NOMO-1 treated with dmso at 0.1 percent for 144 hours (cell line): Measurements from ENCODE around the gene GRIA1.

Experiments
- DNase-seq: peaks from one replicate; lab custom pipeline; 2025; ENCODE audit not compliant: unreplicated experiment; lab: John Stamatoyannopoulos, UW

GRIA1 gene

GRCh38 chr5:153496835-153497234 is 6.4 kb downstream of the GRIA1 start:
- DNase-seq: no peak

GRCh38 chr5:153498516-153498915 is 8.0 kb downstream of the GRIA1 start:
- DNase-seq: no peak

GRCh38 chr5:153500178-153500577 is 9.7 kb downstream of the GRIA1 start:
- no peak for DNase-seq

DNA sequence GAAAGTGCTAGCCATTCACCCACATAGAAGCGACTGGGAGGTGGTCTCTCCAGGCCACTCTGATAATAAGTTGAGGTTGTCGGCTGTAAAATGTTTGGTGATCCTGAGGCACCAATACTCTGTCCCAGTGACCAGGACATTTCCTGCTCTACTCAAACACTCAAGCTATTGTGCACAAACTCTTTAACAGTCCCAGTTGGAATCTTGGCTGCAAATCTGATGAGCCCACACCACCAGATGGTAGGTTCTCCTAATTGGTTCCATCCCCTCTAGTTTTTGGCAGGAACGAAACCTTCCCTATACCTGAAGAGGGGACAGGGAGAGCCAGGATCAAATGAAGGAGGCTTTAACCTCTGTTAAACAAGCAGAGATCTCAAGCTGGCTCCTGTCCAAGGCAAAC is 14.3 kb downstream of the GRIA1 start:
- no peak for DNase-seq

- DNase-seq: no peak
Observed at GRCh38 chr5:153508700-153509099, 18.2 kb downstream of the GRIA1 start.

DNA sequence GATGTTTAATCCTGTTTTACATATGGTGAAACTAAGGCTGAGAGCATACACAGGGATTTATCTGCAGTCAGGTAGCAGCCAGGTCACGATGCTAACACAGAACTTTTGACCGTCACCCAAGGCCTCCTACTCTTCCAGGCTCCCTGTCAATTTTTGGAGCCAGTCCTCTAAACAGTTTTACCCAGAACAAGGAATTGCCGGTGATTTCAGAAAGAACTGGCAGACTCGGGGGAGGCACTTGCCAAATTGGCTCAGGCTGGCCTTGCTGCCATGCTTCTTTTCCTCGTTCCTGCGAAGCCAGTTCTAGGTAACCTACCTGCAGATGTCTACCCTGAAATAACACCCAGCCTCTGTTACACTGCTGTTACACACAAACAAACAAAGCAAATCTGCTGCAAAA is 21.2 kb downstream of the GRIA1 start:
- no peak for DNase-seq

- DNase-seq: no peak
Observed at GRCh38 chr5:153513156-153513555, 22.7 kb downstream of the GRIA1 start.

DNA sequence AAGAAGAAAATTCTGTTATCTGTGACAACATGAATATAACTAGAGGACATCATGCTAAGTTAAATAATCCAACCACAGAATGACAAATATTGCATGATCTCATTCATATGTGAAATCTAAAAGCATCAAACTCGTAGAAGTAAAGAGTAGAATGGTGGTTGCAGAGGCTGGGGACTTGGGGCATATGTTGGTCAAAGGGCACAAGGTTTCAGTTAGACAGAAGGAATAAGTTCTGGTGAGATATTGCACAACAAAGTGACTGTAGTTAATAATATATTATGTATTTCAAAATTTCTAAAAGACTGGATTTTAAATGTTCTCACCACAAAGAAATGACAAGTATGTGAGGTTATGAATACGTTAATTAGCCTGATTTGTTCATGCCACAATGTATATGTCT is 24.8 kb downstream of the GRIA1 start:
- DNase-seq: no peak

GRCh38 chr5:153516504-153517240 is 26.2 kb downstream of the GRIA1 start:
- no peak for DNase-seq

- no peak for DNase-seq
Observed at GRCh38 chr5:153517241-153517611, 26.8 kb downstream of the GRIA1 start.

DNA sequence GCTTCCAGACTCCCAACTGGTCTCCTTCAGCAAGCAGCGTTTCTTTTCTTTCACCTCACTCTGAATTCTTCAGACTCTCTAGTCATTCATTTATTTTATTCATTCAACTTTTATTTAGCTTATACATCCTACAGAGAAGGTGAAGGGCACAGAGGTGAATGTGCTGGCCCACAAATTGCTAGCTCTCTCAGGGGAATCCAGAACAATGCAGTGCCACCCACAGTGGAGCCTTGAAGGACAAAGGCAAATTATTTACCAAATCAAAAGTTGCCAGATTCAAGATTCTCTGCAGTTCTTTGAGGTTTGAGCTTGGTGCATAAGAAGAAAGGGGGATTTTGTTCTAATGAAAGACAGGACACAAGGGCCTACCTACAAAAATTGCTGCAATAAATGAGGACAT is 29.7 kb downstream of the GRIA1 start:
- no peak for DNase-seq

- DNase-seq: no peak
Observed at GRCh38 chr5:153520952-153521351, 30.5 kb downstream of the GRIA1 start.

DNA sequence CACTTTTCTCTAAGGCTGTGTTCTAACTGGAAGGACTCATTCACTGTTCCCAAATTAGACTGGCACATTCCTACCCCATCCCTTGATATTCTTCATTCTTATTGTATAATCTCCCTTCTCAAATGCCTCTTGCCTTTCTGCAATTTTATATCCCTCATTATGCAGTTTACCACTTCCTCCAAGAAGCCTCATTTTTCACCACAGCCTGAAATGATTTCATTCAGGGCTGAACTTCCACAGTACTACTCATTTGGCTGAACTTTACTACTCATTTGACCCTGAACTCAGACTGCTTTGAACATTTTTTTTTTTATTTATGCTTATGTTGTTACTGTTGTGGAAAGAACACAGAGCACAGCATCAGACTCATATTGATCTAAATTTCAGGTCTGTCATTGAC is 32.7 kb downstream of the GRIA1 start:
- no peak for DNase-seq

- no peak for DNase-seq
Observed at GRCh38 chr5:153523831-153524230, 33.4 kb downstream of the GRIA1 start.

DNA sequence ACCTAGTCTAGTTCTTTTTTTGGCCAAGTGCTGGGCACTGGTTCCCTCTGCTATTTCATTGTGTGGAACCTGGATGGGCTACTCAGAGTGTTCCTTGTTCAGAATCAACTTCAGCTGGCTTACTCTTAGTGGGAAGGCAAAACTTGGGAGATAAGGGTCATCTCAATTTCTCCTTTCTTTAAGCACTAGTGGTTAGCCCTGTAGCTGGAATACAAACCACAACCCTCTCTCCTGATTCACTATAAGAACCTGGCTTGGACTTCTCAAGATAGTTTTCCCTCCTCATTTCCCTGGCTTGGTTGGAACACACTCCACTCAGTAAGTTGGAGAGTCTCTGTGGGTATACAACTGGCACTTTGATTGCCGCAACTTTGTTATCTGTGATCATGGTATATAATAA is 35.1 kb downstream of the GRIA1 start:
- DNase-seq: no peak

DNA sequence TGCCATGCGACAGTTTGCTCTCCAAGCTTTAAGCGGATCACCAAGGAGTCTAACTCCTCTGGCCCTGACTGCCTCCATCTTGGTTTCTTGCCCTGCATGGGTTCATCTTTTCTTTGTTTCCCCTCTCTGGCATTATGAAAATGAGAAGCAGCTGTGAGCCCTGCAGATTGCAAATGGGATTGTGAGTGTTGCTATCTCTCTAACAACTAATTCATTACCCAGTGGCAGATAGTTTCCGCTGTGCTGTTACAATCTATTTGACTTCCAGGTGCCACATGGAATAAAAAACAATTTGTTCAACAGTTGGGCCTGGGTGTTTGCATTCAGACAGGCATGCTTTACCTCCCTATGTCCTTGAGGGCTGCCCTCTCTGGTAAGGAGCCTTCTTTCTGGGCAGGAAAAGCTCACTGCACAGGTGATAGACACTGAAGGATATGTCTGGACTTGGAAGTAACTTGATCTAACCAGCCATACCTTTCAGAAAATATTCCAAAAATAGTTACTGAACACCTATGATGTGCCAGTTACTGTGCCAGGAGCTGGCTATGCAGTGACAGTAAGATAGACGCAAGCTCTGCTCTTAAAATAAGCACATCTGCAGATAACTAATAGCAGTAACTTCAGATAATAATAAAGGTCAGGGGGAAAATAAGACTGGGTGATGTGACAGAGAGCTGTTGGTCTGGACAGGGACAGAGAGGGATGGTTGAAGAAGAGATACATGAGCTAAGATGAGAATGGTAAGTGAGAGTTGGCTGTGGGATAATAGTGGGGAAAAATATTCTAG is 40.1 kb downstream of the GRIA1 start:
- no peak for DNase-seq

GRCh38 chr5:153533546-153533945 is 43.1 kb downstream of the GRIA1 start:
- DNase-seq: no peak

DNA sequence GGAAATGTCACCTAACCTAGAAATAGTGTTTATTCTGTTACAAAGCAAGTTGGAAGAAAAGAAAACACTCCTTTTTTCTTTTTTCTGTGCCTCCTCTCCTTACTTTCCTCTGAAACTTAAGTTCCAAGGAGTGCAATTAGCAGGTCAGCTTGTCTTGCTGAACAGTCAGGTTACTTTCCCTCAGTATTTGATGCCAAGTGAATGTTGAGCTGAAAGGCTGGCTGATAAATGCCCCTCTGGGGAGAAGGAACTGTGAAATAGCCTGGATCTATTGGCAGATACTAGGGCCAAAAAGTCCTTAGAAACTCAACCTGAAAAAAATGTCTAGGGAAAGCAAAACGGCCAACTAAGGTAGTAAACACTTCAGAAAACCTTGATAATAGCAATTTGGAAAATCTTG is 43.6 kb downstream of the GRIA1 start:
- no peak for DNase-seq

- DNase-seq: no peak
Observed at GRCh38 chr5:153537207-153537606, 46.7 kb downstream of the GRIA1 start.

DNA sequence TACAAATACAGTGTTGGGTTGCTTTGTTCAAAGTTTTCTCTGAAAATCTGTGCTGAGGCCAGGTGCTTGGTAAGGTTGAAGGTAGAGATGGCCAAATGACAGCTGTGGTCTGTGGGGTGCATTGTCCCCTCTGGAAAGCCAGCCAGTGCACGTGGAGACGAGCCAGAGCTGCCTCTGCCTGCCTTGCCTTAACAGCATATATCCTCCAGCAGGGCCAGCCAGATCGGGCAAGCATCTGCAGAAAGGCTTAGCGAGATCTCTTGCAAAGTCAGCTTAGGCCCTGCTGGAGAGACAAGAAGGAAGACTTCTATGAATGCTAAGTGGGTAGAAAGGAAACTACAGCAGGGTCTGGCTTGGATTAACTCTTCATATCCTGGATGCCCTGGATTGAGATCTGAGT is 49.5 kb downstream of the GRIA1 start:
- DNase-seq: no peak

- DNase-seq: no peak
Observed at GRCh38 chr5:153542536-153542935, 52.1 kb downstream of the GRIA1 start.

GRCh38 chr5:153543288-153543687 is 52.8 kb downstream of the GRIA1 start:
- no peak for DNase-seq
